Karpas-422 (cell line): ENCODE results near the gene MOSMO. TPM values are rescaled to one million over a fixed set of nuclear protein-coding genes. Genes with fewer than 3 reads are reported as not detected.
A peak's percentile ranks its signal among the peaks of the same experiment; 100 is the strongest.

ENCODE experiments used
- DNase-seq: peaks from one replicate; pipeline ENCODE4 v3.0.0-alpha.2; 2015
- H2AFZ ChIP-seq: fragments of 200-600 bp; sonication (generic); 2 replicates; pipeline ENCODE4 v1.6.1; 2014; ENCODE audit warnings: antibody characterized with exemption, low read length, mixed read lengths
- H3K27ac ChIP-seq: fragments of 200-600 bp; sonication (generic); 2 replicates; pipeline ENCODE4 v1.5.1; 2014; ENCODE audit warnings: mild to moderate bottlenecking, low read length, moderate library complexity
- H3K27me3 ChIP-seq: fragments of 200-600 bp; sonication (generic); 2 replicates; pipeline ENCODE4 v1.6.1; 2014; ENCODE audit warnings: low read length, mixed read lengths
- H3K36me3 ChIP-seq: fragments of 200-600 bp; sonication (generic); 2 replicates; pipeline ENCODE4 v1.6.1; 2014; ENCODE audit warnings: low read length, mixed read lengths; ENCODE audit not compliant: insufficient read depth
- H3K4me1 ChIP-seq: fragments of 200-600 bp; sonication (generic); 2 replicates; pipeline ENCODE4 v1.6.1; 2014; ENCODE audit warnings: mild to moderate bottlenecking, low read length, mixed read lengths
- H3K4me2 ChIP-seq: fragments of 200-600 bp; sonication (generic); 2 replicates; pipeline ENCODE4 v1.6.1; 2014; ENCODE audit warnings: low read length, low read depth, mild to moderate bottlenecking; ENCODE audit not compliant: poor library complexity, severe bottlenecking
- H3K4me3 ChIP-seq: fragments of 200-600 bp; sonication (generic); 2 replicates; pipeline ENCODE4 v1.5.1; 2014; ENCODE audit warnings: mild to moderate bottlenecking, antibody characterized with exemption, low read length, mixed read lengths
- H3K79me2 ChIP-seq: fragments of 200-600 bp; sonication (generic); 2 replicates; pipeline ENCODE4 v1.6.1; 2014; ENCODE audit warnings: mild to moderate bottlenecking, low read length, mixed read lengths
- H3K9ac ChIP-seq: fragments of 200-600 bp; sonication (generic); 2 replicates; pipeline ENCODE4 v1.6.0; 2014; ENCODE audit warnings: low read length
- H3K9me2 ChIP-seq: fragments of 200-600 bp; sonication (generic), shearing (Covaris generic); replicated peaks from 2 replicates; pipeline ENCODE4 v1.6.0; 2014; ENCODE audit warnings: mild to moderate bottlenecking, low read length, moderate library complexity; ENCODE audit not compliant: insufficient read depth
- H3K9me3 ChIP-seq: fragments of 300-700, 200-600 bp; sonication (generic); 2 replicates; pipeline ENCODE4 v1.6.1; 2014; ENCODE audit warnings: low read length, mixed read lengths
- H4K20me1 ChIP-seq: fragments of 200-600 bp; sonication (generic); 2 replicates; pipeline ENCODE4 v1.6.1; 2014; ENCODE audit warnings: mild to moderate bottlenecking, antibody characterized with exemption, low read length, low read depth; ENCODE audit not compliant: insufficient read depth
- total RNA-seq: library from RNA; depleted of rRNA; stranded (reverse); fragments of >200 nt; shearing (Covaris generic); gene quantifications from 2 replicates; pipeline ENCODE4 v1.2.3, GENCODE V29; 2014; ENCODE audit warnings: low replicate concordance; rRNA removed

MOSMO gene
- 8.7 and 13.9 TPM in 2 replicates for total RNA-seq

- Histone ChIP-seq H3K27ac (no peak within 1 kb of the TSS), H3K36me3 (no peaks in the 10 kb centered on the region), H3K9ac (peak within 1 kb of the TSS; percentile 95), H3K4me1 (peaks cover 23% of the 10 kb centered on the region), H3K79me2 (no peaks in the 10 kb centered on the region; the same call in 1 of the 2 replicates), H3K27me3 (no peaks in the 10 kb centered on the region), H3K4me2 (peak within 1 kb of the TSS; percentile 97), H3K9me3 (no peaks in the 10 kb centered on the region), H4K20me1 (peaks cover 8% of the 10 kb centered on the region; the same call in 1 of the 2 replicates), H3K9me2 (no peaks in the 10 kb centered on the region), H2AFZ (peak within 1 kb of the TSS; percentile 98), H3K4me3 (peak within 1 kb of the TSS; percentile 98)
- DNase-seq: peak; percentile 80
These were observed at the start of gene MOSMO for GRCh38 chr16:22007509-22008214. Gene MOSMO (plus strand): TSS chr16:22008111. CDS start chr16:22008302, 191 bp downstream.

GRCh38 chr16:21959050-21959449, 48.9 kb upstream of the MOSMO start:
- Histone ChIP-seq H3K4me1 (peaks cover 37% of the 10 kb centered on the region), H3K9ac (no peak overlapping the region), H3K9me2 (no peaks in the 10 kb centered on the region), H3K27ac (no peak overlapping the region), H3K9me3 (no peaks in the 10 kb centered on the region), H3K79me2 (peaks cover 35% of the 10 kb centered on the region), H3K36me3 (peaks cover 65% of the 10 kb centered on the region), H3K4me3 (no peak overlapping the region), H4K20me1 (peaks cover 15% of the 10 kb centered on the region), H2AFZ (no peak overlapping the region), H3K27me3 (no peaks in the 10 kb centered on the region), H3K4me2 (no peak overlapping the region)
- DNase-seq: no peak

GRCh38 chr16:21962475-21962874, 45.4 kb upstream of the MOSMO start:
- 0 out of 2 replicates have a peak, but pooled peaks cover 1% of the 10 kb centered on the region for H4K20me1 ChIP-seq
- no peak for DNase-seq
- H3K36me3 ChIP-seq: peaks cover 79% of the 10 kb centered on the region
- H2AFZ ChIP-seq: no peak overlapping the region
- no peaks in the 10 kb centered on the region for H3K9me3 ChIP-seq
- no peak overlapping the region for H3K4me2 ChIP-seq
- no peaks in the 10 kb centered on the region for H3K27me3 ChIP-seq
- H3K4me1 ChIP-seq: peaks cover 10% of the 10 kb centered on the region
- no peaks in the 10 kb centered on the region for H3K9me2 ChIP-seq
- H3K79me2 ChIP-seq: peaks cover 3% of the 10 kb centered on the region; the same call in 1 of the 2 replicates
- H3K4me3 ChIP-seq: no peak overlapping the region
- no peak overlapping the region for H3K9ac ChIP-seq
- no peak overlapping the region for H3K27ac ChIP-seq

- Histone ChIP-seq H3K4me3 (no peak overlapping the region), H4K20me1 (no peaks in the 10 kb centered on the region), H2AFZ (no peak overlapping the region), H3K27me3 (no peaks in the 10 kb centered on the region), H3K9me3 (no peaks in the 10 kb centered on the region), H3K79me2 (0 out of 2 replicates have a peak, but pooled peaks cover 3% of the 10 kb centered on the region), H3K9me2 (no peaks in the 10 kb centered on the region), H3K4me1 (peaks cover 3% of the 10 kb centered on the region; the same call in 1 of the 2 replicates), H3K9ac (no peak overlapping the region), H3K36me3 (peaks cover 76% of the 10 kb centered on the region), H3K27ac (no peak overlapping the region), H3K4me2 (no peak overlapping the region)
- DNase-seq: no peak
These were observed 44.0 kb upstream of the MOSMO start for GRCh38 chr16:21963887-21964286.

- no peaks in the 10 kb centered on the region for H3K9me2 ChIP-seq
- H3K9ac ChIP-seq: no peak overlapping the region
- no peak overlapping the region for H3K4me2 ChIP-seq
- peaks cover 76% of the 10 kb centered on the region for H3K36me3 ChIP-seq
- 0 out of 2 replicates have a peak, but pooled peaks cover under 1% of the 10 kb centered on the region for H3K79me2 ChIP-seq
- no peaks in the 10 kb centered on the region for H4K20me1 ChIP-seq
- peaks cover 3% of the 10 kb centered on the region; the same call in 1 of the 2 replicates for H3K4me1 ChIP-seq
- H3K9me3 ChIP-seq: no peaks in the 10 kb centered on the region
- H3K27ac ChIP-seq: no peak overlapping the region
- no peaks in the 10 kb centered on the region for H3K27me3 ChIP-seq
- DNase-seq: no peak
- H2AFZ ChIP-seq: no peak overlapping the region
- no peak overlapping the region for H3K4me3 ChIP-seq
These were observed 43.6 kb upstream of the MOSMO start for GRCh38 chr16:21964353-21964752.

GRCh38 chr16:21971856-21972255, 36.1 kb upstream of the MOSMO start:
- Histone ChIP-seq H2AFZ (no peak overlapping the region), H3K36me3 (peaks cover 81% of the 10 kb centered on the region; the same call in 1 of the 2 replicates)
- no peak for DNase-seq

GRCh38 chr16:21973945-21974344, 34.0 kb upstream of the MOSMO start:
- H3K36me3 ChIP-seq: peaks cover 85% of the 10 kb centered on the region; the same call in 1 of the 2 replicates
- H3K4me1 ChIP-seq: no peaks in the 10 kb centered on the region
- 0 out of 2 replicates have a peak, but pooled peaks cover 8% of the 10 kb centered on the region for H4K20me1 ChIP-seq
- H2AFZ ChIP-seq: no peak overlapping the region
- no peaks in the 10 kb centered on the region for H3K79me2 ChIP-seq
- H3K27me3 ChIP-seq: no peaks in the 10 kb centered on the region
- no peaks in the 10 kb centered on the region for H3K9me2 ChIP-seq
- H3K9me3 ChIP-seq: no peaks in the 10 kb centered on the region
- DNase-seq: no peak
- no peak overlapping the region for H3K4me2 ChIP-seq
- no peak overlapping the region for H3K27ac ChIP-seq
- no peak overlapping the region for H3K4me3 ChIP-seq
- H3K9ac ChIP-seq: no peak overlapping the region

More at GRCh38 chr16:21971856-21972255, 36.1 kb upstream of the MOSMO start:
- Histone ChIP-seq H3K9ac (no peak overlapping the region), H3K9me2 (no peaks in the 10 kb centered on the region), H4K20me1 (0 out of 2 replicates have a peak, but pooled peaks cover 8% of the 10 kb centered on the region), H3K4me1 (no peaks in the 10 kb centered on the region), H3K27ac (no peak overlapping the region), H3K4me3 (no peak overlapping the region), H3K4me2 (no peak overlapping the region), H3K9me3 (no peaks in the 10 kb centered on the region), H3K27me3 (no peaks in the 10 kb centered on the region), H3K79me2 (no peaks in the 10 kb centered on the region)

- no peak for DNase-seq
- Histone ChIP-seq H3K27me3 (no peaks in the 10 kb centered on the region), H3K4me3 (no peak overlapping the region), H3K9ac (no peak overlapping the region), H3K9me3 (no peaks in the 10 kb centered on the region), H3K4me2 (no peak overlapping the region), H3K9me2 (no peaks in the 10 kb centered on the region), H3K4me1 (no peaks in the 10 kb centered on the region), H3K27ac (no peak overlapping the region), H4K20me1 (0 out of 2 replicates have a peak, but pooled peaks cover under 1% of the 10 kb centered on the region), H2AFZ (no peak overlapping the region), H3K36me3 (peaks cover 81% of the 10 kb centered on the region; the same call in 1 of the 2 replicates), H3K79me2 (no peaks in the 10 kb centered on the region)
These were observed 27.9 kb upstream of the MOSMO start for GRCh38 chr16:21980032-21980431.
